ENCODE data around the gene SLC35E2B. TPM values are rescaled to one million over a fixed set of nuclear protein-coding genes. Genes with fewer than 3 reads are reported as not detected.
"Not testable (repeated sequence)": the region's sequence is repeated elsewhere in the genome, so short reads cannot be mapped to it uniquely, and the experiment has no call there.

The SLC35E2B gene
- total RNA-seq, 1 donor from 2014 or later: 27.7 TPM

DNA sequence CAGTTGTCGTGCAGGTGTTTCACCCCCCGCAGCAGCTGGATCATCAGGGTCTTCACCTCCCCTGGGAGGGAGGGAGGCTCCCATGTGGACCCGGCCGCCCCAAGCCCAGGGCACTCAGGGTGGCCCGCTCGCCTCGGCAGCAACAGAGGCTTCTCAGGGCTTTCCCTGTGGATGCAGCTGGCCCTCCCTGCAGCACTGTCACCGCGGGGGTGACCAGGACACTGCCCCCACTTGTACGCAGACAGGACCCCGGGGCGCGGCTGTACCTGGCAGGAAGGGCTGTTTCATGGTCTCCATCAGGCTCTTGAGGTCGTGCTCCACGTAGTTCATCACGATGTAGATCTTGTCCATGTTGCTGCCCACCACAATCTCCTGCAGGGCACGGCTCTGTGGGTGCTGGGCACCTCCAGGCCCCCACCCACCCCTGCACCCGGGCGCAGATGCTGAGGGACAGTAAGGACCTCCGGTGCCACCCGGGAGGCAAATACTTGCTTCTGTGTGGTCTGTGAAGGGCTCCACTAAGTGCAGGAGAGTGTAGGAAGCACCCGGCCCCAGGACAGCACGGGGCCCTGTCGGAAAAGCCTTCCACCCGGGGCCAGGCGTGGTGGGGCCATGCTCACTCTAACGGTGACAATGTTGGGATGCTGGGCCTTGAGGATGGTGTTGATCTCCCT lies 11.8 kb upstream of the SLC35E2B start:
- peak; percentile 88 for DNase-seq (ENCODE audit: low spot score)

GRCh38 chr1:1703796-1704195 lies 11.2 kb upstream of the SLC35E2B start:
- peak; percentile 76 for DNase-seq (ENCODE audit: low spot score)

DNA sequence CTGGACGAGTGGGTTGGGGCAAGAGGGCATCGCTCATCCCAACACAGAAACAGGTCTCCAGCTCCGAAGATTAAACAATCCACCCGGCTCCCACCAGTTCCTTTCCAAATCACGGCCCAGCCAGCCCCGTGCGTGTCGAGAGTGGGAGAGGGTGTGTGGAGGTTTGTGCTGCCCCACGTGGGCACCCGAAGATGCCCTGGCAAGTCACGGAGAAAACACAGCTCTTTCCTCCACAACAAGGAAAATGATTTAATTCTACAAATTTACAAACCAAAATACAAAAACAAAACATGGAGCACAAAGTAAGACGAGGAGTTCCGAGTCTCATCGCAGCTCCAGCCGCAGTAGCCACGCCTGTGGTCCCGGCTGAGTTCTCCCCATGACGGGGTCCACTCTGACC lies 9.9 kb upstream of the SLC35E2B start:
- DNase-seq (ENCODE audit: low spot score): peak; percentile 72

- not testable (repeated sequence) for DNase-seq (ENCODE audit: low spot score)
Measured at GRCh38 chr1:1700557-1700956, 8.0 kb upstream of the SLC35E2B start.

GRCh38 chr1:1700067-1700466 lies 7.5 kb upstream of the SLC35E2B start:
- not testable (repeated sequence) for DNase-seq (ENCODE audit: low spot score)

DNA sequence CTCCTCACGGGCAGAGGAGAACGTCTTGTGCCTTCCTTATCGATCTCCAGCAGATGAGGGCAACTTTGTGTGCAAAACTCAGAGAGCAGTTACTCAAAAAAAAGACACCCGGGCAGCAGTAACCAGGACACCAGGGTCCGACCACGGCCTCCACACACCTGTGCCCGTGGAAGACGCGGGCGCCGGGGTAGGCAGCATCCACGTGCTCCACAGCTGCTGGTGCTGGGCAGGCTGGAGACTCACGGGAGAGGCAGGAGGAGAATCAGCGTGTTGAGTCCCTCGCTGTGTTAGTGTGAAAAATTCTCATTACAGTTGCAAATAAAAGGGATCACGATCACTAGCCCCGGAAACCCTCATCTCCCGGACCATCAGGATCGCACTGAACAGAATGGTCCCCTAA lies 6.5 kb upstream of the SLC35E2B start:
- peak; percentile 84 for DNase-seq (ENCODE audit: low spot score)

DNA sequence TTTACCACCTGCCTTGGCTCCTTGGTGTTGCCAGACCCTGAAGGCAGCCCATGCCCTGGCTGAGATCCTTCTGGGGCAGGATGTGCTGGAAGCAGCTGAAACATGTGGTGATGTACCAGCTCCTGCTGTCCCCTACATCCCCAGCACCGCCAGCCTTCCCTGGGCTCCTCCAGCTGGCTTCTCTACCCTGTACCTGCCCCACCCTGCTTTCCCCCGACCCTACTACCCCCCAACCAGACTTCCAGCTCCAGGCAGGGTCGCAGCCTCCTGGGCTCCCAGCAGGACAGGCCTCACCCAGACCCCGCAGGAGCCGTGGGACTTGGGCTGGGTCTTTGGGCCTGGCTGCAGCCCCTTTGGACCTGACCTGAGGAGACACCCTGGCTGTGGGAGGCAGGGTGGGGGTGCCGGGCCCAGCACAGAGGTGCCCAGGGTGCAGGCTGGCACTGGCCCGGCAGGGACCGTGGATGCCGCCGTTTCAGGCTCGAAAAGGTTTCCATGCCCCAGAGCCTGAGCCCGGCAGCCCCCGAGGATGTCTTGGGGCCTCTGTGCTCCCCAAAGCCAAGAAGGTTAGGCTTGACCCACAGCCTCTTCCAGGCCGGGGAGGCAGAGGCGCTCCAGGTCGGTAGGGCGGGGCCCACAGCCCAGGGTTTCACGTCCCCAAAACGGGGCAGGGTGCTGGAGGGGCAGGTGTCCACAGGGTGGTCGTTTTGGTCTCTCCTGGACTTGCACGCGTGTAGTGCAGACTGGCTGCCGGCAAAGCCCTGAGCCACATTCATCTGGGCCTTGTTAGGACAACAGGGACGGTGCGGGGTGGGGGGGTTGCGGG lies 5.0 kb upstream of the SLC35E2B start:
- peak; percentile 85 for DNase-seq (ENCODE audit: low spot score)

- not testable (repeated sequence) for DNase-seq (ENCODE audit: low spot score)
Measured at GRCh38 chr1:1696431-1697357, 4.1 kb upstream of the SLC35E2B start.

DNA sequence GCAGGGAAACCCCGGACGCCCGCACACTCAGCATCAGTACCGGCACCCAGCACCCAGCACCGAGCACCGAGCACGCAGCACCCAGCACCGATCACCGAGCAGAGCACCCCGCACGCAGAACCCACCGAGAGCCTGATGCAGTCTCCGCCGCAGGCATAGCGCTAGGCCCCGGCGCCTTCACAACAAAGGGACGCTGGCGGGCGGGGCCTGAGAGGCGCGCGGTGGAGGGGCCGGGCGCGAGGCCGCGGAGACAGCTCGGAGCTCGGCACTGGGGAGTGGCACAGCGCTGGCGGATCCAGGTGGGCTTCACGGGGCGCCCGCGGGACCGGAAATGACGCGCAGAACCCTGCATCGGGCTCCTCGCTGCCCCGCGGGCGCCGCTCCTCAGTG lies 276 bp downstream of the SLC35E2B start:
- DNase-seq (ENCODE audit: low spot score): not testable (repeated sequence)

DNA sequence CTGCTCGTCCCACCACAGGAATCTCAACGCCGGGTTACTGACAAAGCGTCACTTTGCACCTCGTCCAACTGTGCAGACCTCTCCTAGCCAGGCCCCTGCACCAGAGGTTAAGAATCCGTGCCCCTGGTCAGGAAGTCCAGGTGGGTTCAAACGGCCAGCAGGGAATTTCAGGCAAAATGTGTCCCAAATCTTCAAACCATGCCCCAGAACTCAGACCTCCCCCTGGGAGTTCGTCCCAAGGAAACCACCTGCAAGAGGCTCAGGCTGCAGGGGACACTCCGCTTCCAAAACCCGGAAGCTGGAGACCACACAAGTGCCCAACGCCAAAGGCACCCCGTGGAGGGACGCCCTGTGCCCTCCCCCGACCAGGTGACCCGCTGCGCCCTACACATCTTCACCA lies 1.2 kb downstream of the SLC35E2B start:
- not testable (repeated sequence) for DNase-seq (ENCODE audit: low spot score)

- not testable (repeated sequence) for DNase-seq (ENCODE audit: low spot score)
Measured at GRCh38 chr1:1689526-1689925, 3.1 kb downstream of the SLC35E2B start.

GRCh38 chr1:1687846-1688245 lies 4.7 kb downstream of the SLC35E2B start:
- DNase-seq (ENCODE audit: low spot score): no peak

- DNase-seq (ENCODE audit: low spot score): no peak
Measured at GRCh38 chr1:1684031-1684681, 8.4 kb downstream of the SLC35E2B start.

GRCh38 chr1:1683104-1683905 lies 9.3 kb downstream of the SLC35E2B start:
- DNase-seq (ENCODE audit: low spot score): no peak

DNA sequence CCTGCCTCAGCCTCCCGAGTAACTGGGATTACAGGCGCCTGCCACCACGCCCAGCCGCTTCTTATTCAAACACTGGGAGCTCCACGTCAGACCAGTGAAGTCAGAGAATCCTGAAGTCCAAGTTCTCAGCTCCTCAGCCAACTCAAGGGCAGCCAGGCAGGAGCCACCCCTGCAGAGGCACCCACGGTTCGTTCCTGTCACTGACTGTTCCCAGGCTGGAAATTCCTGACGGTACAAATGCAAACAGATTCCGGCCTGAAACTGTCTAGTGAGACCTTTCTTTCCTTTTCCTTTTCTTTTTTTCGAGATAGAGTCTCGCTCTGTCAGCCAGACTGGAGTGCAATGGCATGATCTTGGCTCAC lies 11.7 kb downstream of the SLC35E2B start:
- no peak for DNase-seq (ENCODE audit: low spot score)

DNA sequence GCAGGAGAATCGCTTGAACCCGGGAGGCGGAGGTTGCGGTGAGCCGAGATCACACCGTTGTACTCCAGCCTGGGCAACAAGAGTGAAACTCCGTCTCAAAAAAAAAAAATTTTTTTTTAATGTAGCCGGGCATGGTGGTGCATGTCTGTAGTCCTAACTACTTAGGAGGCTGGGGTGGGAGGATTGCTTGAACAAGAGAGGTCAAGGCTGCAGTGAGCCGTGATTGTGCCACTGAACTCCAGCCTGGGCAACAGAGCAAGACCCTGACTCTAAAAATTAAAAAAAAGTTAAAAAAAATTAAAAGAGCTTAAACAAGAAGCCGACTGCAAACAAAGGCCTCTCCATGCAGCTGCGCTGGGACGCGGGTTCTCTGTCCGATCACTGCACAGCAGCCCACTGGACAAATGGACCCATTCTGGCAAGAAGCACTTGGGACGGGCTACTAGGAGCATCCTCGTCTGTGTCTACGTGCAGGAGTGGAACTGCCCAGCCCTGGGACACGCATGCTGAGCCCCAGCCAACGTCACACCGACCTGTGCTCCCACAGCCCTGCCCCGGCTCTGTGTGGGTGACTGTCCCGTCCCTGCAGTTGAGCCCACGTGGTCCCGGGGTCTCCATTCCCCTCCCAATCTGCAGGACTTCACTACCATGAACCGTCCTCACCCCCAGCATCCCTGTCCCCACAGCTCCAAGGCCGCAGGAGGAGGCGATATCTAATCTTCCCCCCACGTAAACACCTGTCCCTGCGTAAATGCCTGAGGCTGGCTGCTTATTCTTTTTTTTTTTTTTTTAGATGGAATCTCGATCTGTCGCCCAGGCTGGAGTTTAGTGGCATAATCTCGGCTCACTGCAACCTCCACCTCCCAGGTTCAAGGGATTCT lies 12.3 kb downstream of the SLC35E2B start:
- DNase-seq (ENCODE audit: low spot score): no peak

GRCh38 chr1:1678581-1679380 lies 13.8 kb downstream of the SLC35E2B start:
- no peak for DNase-seq (ENCODE audit: low spot score)

All from mesenteric fat pad (tissue), 1 donor.